NT2/D1 (cell line): ENCODE results near the gene KLK4.

Experiments used
- SUZ12 ChIP-seq: IDR thresholded peaks from 2 replicates; pipeline ENCODE4 v1.6.1; 2011; ENCODE audit not compliant: insufficient read length, insufficient read depth; ENCODE audit errors: extremely low read depth
- YY1 ChIP-seq: IDR thresholded peaks from 2 replicates; pipeline ENCODE4 v1.6.1; 2011; ENCODE audit not compliant: insufficient read length, insufficient read depth
- ZNF274 ChIP-seq: IDR thresholded peaks from 2 replicates; pipeline ENCODE4 v1.6.1; 2011; ENCODE audit warnings: mild to moderate bottlenecking, low read depth, low read length

DNA sequence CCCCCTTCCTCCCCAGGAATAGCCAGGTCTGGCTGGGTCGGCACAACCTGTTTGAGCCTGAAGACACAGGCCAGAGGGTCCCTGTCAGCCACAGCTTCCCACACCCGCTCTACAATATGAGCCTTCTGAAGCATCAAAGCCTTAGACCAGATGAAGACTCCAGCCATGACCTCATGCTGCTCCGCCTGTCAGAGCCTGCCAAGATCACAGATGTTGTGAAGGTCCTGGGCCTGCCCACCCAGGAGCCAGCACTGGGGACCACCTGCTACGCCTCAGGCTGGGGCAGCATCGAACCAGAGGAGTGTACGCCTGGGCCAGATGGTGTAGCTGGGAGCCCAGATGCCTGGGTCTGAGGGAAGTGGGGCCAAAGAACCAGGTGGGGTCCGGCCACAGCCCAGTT lies 34.7 kb downstream of the KLK4 start:
- TF ChIP-seq ZNF274 (no peak), SUZ12 (no peak), YY1 (no peak)
